WTC11 (cell line): Measurements from ENCODE around the gene TIMP2.

Experiments used
- CBFB ChIP-seq: sonication (generic); formaldehyde crosslinking; IDR thresholded peaks from 2 replicates; pipeline ENCODE4 v1.8.1; 2022; ENCODE audit warnings: mild to moderate bottlenecking, low read depth, missing genetic modification reagents
- CTCF ChIP-seq: fragments of 200-600 bp; IDR thresholded peaks from 2 replicates; pipeline ENCODE4 v1.8.0; 2022; ENCODE audit warnings: antibody characterized with exemption
- ELF4 ChIP-seq: sonication (generic); formaldehyde crosslinking; IDR thresholded peaks from 2 replicates; pipeline ENCODE4 v1.8.1; 2022; ENCODE audit warnings: low read depth, mild to moderate bottlenecking, moderate library complexity, missing genetic modification reagents
- FOXK1 ChIP-seq: sonication (generic); formaldehyde crosslinking; IDR thresholded peaks from 2 replicates; pipeline ENCODE4 v1.8.0; 2022; ENCODE audit warnings: mild to moderate bottlenecking, moderate library complexity, missing genetic modification reagents
- GABPB1 ChIP-seq: sonication (generic); formaldehyde crosslinking; IDR thresholded peaks from 2 replicates; pipeline ENCODE4 v1.8.1; 2023; ENCODE audit warnings: mild to moderate bottlenecking, missing genetic modification reagents
- SP1 ChIP-seq: sonication (generic); formaldehyde crosslinking; conservative IDR thresholded peaks from 2 replicates; pipeline ENCODE4 v1.8.1; 2022; ENCODE audit warnings: missing genetic modification reagents
- ZNF396 ChIP-seq: fragments of 250-450 bp; sonication (Bioruptor Pico); IDR thresholded peaks from 2 replicates; pipeline ENCODE4 v1.8.0; 2021; ENCODE audit warnings: mild to moderate bottlenecking, moderate library complexity, borderline replicate concordance

DNA sequence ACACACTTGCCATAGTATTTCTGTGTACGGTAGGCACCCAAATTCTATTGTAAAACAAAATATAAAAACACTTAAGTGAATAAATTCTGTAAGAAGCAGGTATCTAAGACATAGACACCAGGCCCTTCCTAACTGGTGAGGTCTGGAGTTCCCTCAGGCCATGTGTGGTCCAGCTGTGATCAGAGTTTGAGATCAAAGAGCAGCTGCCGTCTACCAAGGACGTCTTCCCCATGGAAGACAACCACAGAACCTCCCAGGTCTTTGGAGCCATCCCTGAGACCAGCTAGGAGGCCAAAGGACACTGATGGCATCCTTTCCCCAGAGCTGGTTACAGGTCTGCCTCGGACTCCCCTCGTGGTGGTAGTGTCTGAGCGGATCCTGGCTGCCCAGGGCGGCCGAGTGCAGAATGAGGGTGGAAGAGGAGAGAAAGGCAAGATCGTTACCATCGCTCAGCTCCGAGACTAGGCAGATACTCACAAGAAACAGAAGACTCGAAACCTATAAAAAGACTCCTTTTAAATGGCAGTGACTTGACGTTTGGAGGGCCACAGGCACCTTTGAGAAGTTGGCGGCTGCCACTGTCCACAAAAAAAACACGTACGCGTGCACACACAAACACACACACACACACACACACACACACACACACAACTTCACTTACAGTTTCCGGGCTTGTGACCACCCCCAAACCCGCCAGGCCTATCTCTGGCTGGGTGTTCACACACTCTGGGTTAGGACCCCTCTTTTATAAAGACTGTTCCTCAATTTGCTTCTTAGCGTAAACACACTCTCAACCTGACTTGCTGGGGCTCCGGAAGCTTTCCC lies 7.5 kb downstream of the TIMP2 start:
- TF ChIP-seq SP1 (CRISPR knock-in tag) (no peak), CTCF (no peak), ZNF396 (no peak), ELF4 (CRISPR knock-in tag) (no peak), CBFB (CRISPR knock-in tag) (no peak), FOXK1 (CRISPR knock-in tag) (no peak), GABPB1 (CRISPR knock-in tag) (no peak)
